BJ (cell line): ENCODE data around the gene TAS1R3. TPM values are rescaled to one million over a fixed set of nuclear protein-coding genes. Genes with fewer than 3 reads are reported as not detected.

Experiments used
- CTCF ChIA-PET: fragments of 350-600 bp; formaldehyde crosslinking; extraction: SDS; loops from one replicate; lab custom pipeline; 2021; ENCODE audit warnings: antibody characterized with exemption, inconsistent platforms; lab: Yijun Ruan, JAX
- POLR2A ChIA-PET: fragments of 300-600 bp; sonication (Branson Sonifier 250); formaldehyde crosslinking; extraction: SDS; loops from one replicate; lab custom pipeline; 2021; ENCODE audit warnings: antibody characterized with exemption; lab: Charles Lee
- DNase-seq: peaks from one replicate; pipeline ENCODE4 v3.0.0-alpha.2; 2011; ENCODE audit warnings: low read depth
- H3K27me3 ChIP-seq: 2 replicates; pipeline ENCODE4 v1.6.0; 2011; ENCODE audit warnings: low read length; ENCODE audit not compliant: control insufficient read depth, insufficient read depth
- H3K36me3 ChIP-seq: 2 replicates; pipeline ENCODE4 v1.5.1; 2011; ENCODE audit warnings: low read length; ENCODE audit not compliant: control insufficient read depth, insufficient read depth
- H3K4me3 ChIP-seq: 2 replicates; pipeline ENCODE4 v1.5.1; 2011; ENCODE audit warnings: low read depth, mild to moderate bottlenecking, control low read depth, low read length
- CTCF ChIP-seq: IDR thresholded peaks from 2 replicates; pipeline ENCODE4 v1.5.1; 2011; ENCODE audit warnings: low read depth, mild to moderate bottlenecking, control low read depth, inconsistent platforms, low read length, moderate library complexity; ENCODE audit not compliant: insufficient read depth
- polyA plus RNA-seq: library from polyadenylated mRNA; depleted of rRNA; stranded (reverse); fragments of >200 nt; gene quantifications from 2 replicates; pipeline ENCODE4 v1.2.3, GENCODE V29; 2011

The TAS1R3 gene
- polyA plus RNA-seq, 1 experiment: 0.11 TPM

- CTCF ChIA-PET: interaction anchor here (1.4 kb wide), 1 partner anchor 165 kb away, joined by 7 read pairs; no protein-coding TSS in a partner anchor
- no peaks in the 10 kb centered on the region for H3K27me3 ChIP-seq
- DNase-seq: no peak
- no peak overlapping the region for H3K4me3 ChIP-seq
- H3K36me3 ChIP-seq: peaks cover 1% of the 10 kb centered on the region; the same call in 1 of the 2 replicates
- TF ChIP-seq CTCF: no peak
- POLR2A ChIA-PET: no interaction called here
These were observed 43.6 kb upstream of the TAS1R3 start for GRCh38 chr1:1287288-1288110.

DNA sequence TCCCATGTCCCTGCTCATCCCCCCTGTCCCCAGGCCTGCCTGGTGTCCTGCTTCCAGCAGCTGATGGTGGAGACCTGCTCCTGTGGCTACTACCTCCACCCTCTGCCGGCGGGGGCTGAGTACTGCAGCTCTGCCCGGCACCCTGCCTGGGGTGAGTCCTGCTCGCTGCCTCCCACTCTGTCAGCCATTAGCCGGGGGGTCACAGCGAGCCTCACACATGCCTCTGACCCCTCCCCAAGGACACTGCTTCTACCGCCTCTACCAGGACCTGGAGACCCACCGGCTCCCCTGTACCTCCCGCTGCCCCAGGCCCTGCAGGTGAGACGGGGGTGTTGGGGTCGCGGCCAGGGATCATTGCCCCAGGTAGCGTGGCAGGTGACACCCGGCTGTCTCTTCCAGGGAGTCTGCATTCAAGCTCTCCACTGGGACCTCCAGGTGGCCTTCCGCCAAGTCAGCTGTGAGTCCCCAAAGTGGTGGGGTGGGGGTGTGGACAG, 40.8 kb upstream of the TAS1R3 start:
- Histone ChIP-seq H3K4me3 (no peak overlapping the region), H3K36me3 (peaks cover 5% of the 10 kb centered on the region), H3K27me3 (no peaks in the 10 kb centered on the region)
- ChIA-PET CTCF (interaction anchor here (0.7 to 3.9 kb wide), 7 partner anchors 8 to 170 kb away, joined by 3 to 76 read pairs (median 3); no protein-coding TSS in a partner anchor), POLR2A (no interaction called here)
- TF ChIP-seq CTCF: peak; percentile 52
- no peak for DNase-seq

DNA sequence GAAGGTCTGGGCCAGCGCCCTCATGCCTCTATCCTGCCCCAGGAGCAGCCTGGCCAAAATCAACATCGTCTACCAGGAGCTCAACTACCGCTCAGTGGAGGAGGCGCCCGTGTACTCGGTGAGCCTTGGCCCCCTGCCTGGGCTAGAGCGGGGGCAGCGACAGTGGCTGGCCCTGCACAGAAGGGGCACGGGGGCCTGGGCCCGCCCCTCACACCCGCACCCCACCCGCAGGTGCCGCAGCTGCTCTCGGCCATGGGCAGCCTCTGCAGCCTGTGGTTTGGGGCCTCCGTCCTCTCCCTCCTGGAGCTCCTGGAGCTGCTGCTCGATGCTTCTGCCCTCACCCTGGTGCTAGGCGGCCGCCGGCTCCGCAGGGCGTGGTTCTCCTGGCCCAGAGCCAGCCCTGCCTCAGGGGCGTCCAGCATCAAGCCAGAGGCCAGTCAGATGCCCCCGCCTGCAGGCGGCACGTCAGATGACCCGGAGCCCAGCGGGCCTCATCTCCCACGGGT, 40.0 kb upstream of the TAS1R3 start:
- H3K36me3 ChIP-seq: peaks cover 10% of the 10 kb centered on the region
- DNase-seq: no peak
- POLR2A ChIA-PET: no interaction called here
- CTCF ChIA-PET: interaction anchor here (0.5 to 3.9 kb wide), 10 partner anchors 10 to 275 kb away, joined by 3 to 76 read pairs (median 4); no protein-coding TSS in a partner anchor
- no peak for TF ChIP-seq CTCF
- H3K27me3 ChIP-seq: no peaks in the 10 kb centered on the region
- no peak overlapping the region for H3K4me3 ChIP-seq

DNA sequence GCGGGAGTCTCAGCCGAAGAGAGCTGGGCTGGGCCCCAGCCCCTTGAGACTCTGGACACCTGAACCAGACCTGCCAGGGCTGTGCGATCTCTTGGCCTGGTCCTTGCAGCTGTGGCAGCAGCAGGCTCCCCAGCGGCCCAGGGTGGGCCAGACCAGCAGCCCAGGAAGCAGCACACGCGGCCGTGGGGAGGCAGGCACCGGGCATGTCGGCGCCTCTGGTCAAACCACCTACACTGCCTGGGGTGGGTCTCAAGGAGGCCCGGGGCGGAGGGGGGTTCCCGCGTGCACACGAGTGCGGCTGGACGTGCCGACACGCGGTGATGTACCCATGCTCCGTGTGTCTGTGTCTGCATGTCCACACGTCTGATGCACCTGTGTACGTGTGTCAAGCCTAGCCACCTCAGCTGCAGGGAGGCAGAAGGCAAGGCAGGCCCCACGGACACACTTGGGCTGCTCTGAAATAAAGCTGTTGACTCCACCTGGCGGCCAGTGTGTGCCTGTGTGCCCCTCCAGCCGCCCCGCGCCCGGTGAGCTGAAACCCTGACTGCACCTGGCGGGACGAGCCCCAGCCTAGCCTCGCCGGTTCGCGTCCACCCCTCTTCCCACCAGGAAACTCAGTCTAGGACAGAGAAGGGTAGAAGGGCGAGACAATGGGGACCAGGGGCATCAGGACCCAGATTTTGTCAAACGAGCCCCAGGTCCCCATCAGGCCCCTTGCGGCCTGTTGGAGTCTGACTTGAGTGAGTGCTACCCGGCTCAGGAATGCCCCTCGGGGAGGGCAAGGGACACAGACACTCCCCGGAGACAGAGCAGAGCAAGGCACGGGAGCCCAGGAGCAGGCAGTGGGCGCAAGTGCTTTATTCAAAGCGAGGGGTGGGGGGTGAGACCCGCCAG, 39.3 kb upstream of the TAS1R3 start:
- H3K27me3 ChIP-seq: no peaks in the 10 kb centered on the region
- H3K36me3 ChIP-seq: peaks cover 13% of the 10 kb centered on the region
- no peak overlapping the region for H3K4me3 ChIP-seq
- ChIA-PET POLR2A (interaction anchor here (0.6 kb wide), 1 partner anchor 20 kb away, joined by 3 read pairs; no protein-coding TSS in a partner anchor), CTCF (interaction anchor here (0.7 to 3.9 kb wide), 10 partner anchors 9 to 276 kb away, joined by 3 to 76 read pairs (median 4); no protein-coding TSS in a partner anchor)
- peak; percentile 57 for TF ChIP-seq CTCF
- no peak for DNase-seq
